NB4 (cell line): ENCODE data around the gene NAALADL2.

Experiments used
- CTCF ChIP-seq: IDR thresholded peaks from one replicate; pipeline ENCODE4 v1.5.1; 2012; ENCODE audit warnings: low read depth, low read length
- MAX ChIP-seq: IDR thresholded peaks from 2 replicates; pipeline ENCODE4 v1.6.1; 2011; ENCODE audit warnings: low read depth, low read length
- MYC ChIP-seq: IDR thresholded peaks from 2 replicates; pipeline ENCODE4 v1.6.1; 2011; ENCODE audit warnings: low read depth, low read length
- POLR2A ChIP-seq: IDR thresholded peaks from 2 replicates; pipeline ENCODE4 v1.6.1; 2011; ENCODE audit warnings: mild to moderate bottlenecking; ENCODE audit not compliant: insufficient read length; ENCODE audit errors: extremely low read depth

- TF ChIP-seq CTCF: no peak
- TF ChIP-seq POLR2A: no peak
- no peak for TF ChIP-seq MYC
- TF ChIP-seq MAX: no peak
Observed at GRCh38 chr3:174884776-174885568, 25.8 kb downstream of the NAALADL2 start.
